ENCODE results near the gene NFATC1.

DNA sequence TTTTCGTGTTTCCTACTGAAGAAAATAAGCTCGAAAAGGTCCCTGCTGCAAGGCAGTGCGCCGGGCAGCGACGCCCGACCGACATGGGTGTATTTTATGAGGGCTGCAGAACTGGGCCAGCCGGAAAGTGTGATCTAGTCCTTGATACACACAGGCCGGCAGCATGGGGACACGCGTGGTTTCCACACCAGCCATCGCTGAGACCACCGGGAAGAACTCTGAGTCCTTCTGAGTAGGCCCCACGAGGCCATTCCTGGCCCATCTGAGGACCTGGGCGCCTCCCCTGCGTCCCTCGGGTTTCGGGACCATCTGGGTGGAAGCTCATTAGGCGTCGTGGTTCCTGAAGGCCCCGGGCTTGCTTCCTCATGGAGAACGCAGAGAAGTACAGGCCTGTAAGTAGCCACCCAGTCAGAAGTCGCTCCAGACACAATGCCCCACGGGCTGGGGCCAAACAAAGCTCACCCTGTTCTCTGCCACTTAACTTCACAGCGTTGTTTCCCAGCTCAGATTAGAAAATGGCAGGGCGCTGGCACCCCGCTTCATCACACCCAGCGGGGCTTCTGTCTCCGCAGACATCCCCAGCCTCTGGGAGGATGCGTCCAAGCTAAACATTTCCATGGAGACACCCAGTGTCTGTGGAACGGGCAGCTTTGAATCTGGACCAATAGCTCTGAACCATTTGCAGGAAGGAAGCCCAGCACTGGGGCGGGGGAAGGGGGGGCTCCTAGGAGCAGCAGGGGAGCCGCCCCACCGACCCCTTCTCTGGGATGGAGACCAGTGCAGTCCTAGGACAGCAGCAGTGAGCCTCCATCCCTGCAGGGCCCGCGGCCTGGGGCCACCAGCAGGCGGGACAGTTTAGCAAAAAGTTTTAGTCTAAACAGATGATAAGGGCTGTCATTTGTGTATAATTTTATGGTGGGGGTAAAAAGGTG is 2.4 kb downstream of the NFATC1 start:
- TF ChIP-seq, protein P1, sequence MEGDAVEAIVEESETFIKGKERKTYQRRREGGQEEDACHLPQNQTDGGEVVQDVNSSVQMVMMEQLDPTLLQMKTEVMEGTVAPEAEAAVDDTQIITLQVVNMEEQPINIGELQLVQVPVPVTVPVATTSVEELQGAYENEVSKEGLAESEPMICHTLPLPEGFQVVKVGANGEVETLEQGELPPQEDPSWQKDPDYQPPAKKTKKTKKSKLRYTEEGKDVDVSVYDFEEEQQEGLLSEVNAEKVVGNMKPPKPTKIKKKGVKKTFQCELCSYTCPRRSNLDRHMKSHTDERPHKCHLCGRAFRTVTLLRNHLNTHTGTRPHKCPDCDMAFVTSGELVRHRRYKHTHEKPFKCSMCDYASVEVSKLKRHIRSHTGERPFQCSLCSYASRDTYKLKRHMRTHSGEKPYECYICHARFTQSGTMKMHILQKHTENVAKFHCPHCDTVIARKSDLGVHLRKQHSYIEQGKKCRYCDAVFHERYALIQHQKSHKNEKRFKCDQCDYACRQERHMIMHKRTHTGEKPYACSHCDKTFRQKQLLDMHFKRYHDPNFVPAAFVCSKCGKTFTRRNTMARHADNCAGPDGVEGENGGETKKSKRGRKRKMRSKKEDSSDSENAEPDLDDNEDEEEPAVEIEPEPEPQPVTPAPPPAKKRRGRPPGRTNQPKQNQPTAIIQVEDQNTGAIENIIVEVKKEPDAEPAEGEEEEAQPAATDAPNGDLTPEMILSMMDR (IDR thresholded peaks at IDR 0.05) = no peak
- no peak for TF ChIP-seq POLR2A (IDR thresholded peaks at IDR 0.05)

Data from thyroid gland (tissue), 4 donors.